Kasumi-1 (cell line): ENCODE results near the gene CHAF1B.
A peak's percentile ranks its signal among the peaks of the same experiment; 100 is the strongest.

Experiments
- DNase-seq, 2 experiments: peaks; one replicate each; lab custom pipeline; 2025; lab: John Stamatoyannopoulos, UW

The CHAF1B gene

GRCh38 chr21:36428761-36429432 lies 43.7 kb downstream of the CHAF1B start:
- peak in 1 of 2 experiments; percentile 3 for DNase-seq

GRCh38 chr21:36429947-36430546 lies 44.9 kb downstream of the CHAF1B start:
- DNase-seq, result peak; percentile 79 to 83

GRCh38 chr21:36430841-36431240 lies 45.6 kb downstream of the CHAF1B start:
- DNase-seq, result no peak

- no peak for DNase-seq
These were observed 46.1 kb downstream of the CHAF1B start for GRCh38 chr21:36431252-36431651.

- no peak for DNase-seq
These were observed 48.0 kb downstream of the CHAF1B start for GRCh38 chr21:36433059-36433709.

GRCh38 chr21:36434144-36434543 lies 49.0 kb downstream of the CHAF1B start:
- no peak for DNase-seq

- DNase-seq, result no peak
These were observed 51.9 kb downstream of the CHAF1B start for GRCh38 chr21:36436829-36437744.

- DNase-seq, result peak in 1 of 2 experiments; percentile 32
These were observed 52.5 kb downstream of the CHAF1B start for GRCh38 chr21:36437745-36438128.

- no peak for DNase-seq
These were observed 56.5 kb downstream of the CHAF1B start for GRCh38 chr21:36441715-36442114.

- no peak for DNase-seq
These were observed 61.1 kb downstream of the CHAF1B start for GRCh38 chr21:36446301-36446700.

- DNase-seq, result no peak
These were observed 65.3 kb downstream of the CHAF1B start for GRCh38 chr21:36450511-36450910.

GRCh38 chr21:36451506-36451905 lies 66.3 kb downstream of the CHAF1B start:
- DNase-seq, result no peak

- no peak for DNase-seq
These were observed 67.2 kb downstream of the CHAF1B start for GRCh38 chr21:36452281-36452825.

- DNase-seq, result no peak
These were observed 68.9 kb downstream of the CHAF1B start for GRCh38 chr21:36454093-36454531.

- DNase-seq, result no peak
These were observed 69.5 kb downstream of the CHAF1B start for GRCh38 chr21:36454706-36455105.

GRCh38 chr21:36456729-36457414 lies 71.7 kb downstream of the CHAF1B start:
- DNase-seq, result no peak

GRCh38 chr21:36459098-36459497 lies 73.9 kb downstream of the CHAF1B start:
- no peak for DNase-seq

- DNase-seq, result no peak
These were observed 75.7 kb downstream of the CHAF1B start for GRCh38 chr21:36460866-36461265.

GRCh38 chr21:36461277-36461917 lies 76.2 kb downstream of the CHAF1B start:
- no peak for DNase-seq

- no peak for DNase-seq
These were observed 76.8 kb downstream of the CHAF1B start for GRCh38 chr21:36461918-36462486.
